Trophoblast cell (in vitro differentiated cells and primary cell): ENCODE measurements around the gene C14orf93.
A peak's percentile ranks its signal among the peaks of the same experiment; 100 is the strongest.

Experiments used
- DNase-seq, 2 donors: peaks; one replicate each; pipeline ENCODE4 v3.0.0-alpha.2; 2016
- H2AFZ ChIP-seq: 2 replicates; pipeline ENCODE4 v1.6.1; 2013; ENCODE audit warnings: low read length, moderate library complexity, mild to moderate bottlenecking; ENCODE audit not compliant: insufficient read depth, poor library complexity
- H2AK5ac ChIP-seq: 2 replicates; pipeline ENCODE4 v1.6.1; 2013; ENCODE audit warnings: mild to moderate bottlenecking, low read length
- H2BK120ac ChIP-seq: 2 replicates; pipeline ENCODE4 v1.6.1; 2013; ENCODE audit warnings: low read length, mild to moderate bottlenecking, moderate library complexity; ENCODE audit not compliant: insufficient read depth, poor library complexity
- H2BK12ac ChIP-seq: 2 replicates; pipeline ENCODE4 v1.6.1; 2013; ENCODE audit warnings: mild to moderate bottlenecking, low read length, moderate library complexity
- H2BK5ac ChIP-seq: 2 replicates; pipeline ENCODE4 v1.6.1; 2013; ENCODE audit warnings: low read length, low read depth, moderate library complexity, mild to moderate bottlenecking; ENCODE audit not compliant: poor library complexity
- H3K14ac ChIP-seq: 2 replicates; pipeline ENCODE4 v1.6.1; 2013; ENCODE audit warnings: mild to moderate bottlenecking, low read length
- H3K18ac ChIP-seq: 2 replicates; pipeline ENCODE4 v1.6.1; 2013; ENCODE audit warnings: mild to moderate bottlenecking, low read length
- H3K23ac ChIP-seq: 2 replicates; pipeline ENCODE4 v1.6.1; 2013; ENCODE audit warnings: low read length
- H3K27ac ChIP-seq: 2 replicates; pipeline ENCODE4 v1.5.1; 2013; ENCODE audit warnings: low read depth, mild to moderate bottlenecking, inconsistent platforms, low read length, moderate library complexity
- H3K27me3 ChIP-seq: 2 replicates; pipeline ENCODE4 v1.6.1; 2013; ENCODE audit warnings: inconsistent platforms, mild to moderate bottlenecking, low read length, moderate library complexity; ENCODE audit not compliant: insufficient read depth
- H3K36me3 ChIP-seq, 2 experiments: 1 replicate in 1 of 2; 2 replicates in 1 of 2; pipeline ENCODE4 v1.6.1; 2013; ENCODE audit warnings: low read length in 2 of 2, mild to moderate bottlenecking in 2 of 2, moderate library complexity in 1 of 2; ENCODE audit not compliant: insufficient read depth in 2 of 2, control insufficient read depth in 1 of 2
- H3K4ac ChIP-seq: 2 replicates; pipeline ENCODE4 v1.6.1; 2013; ENCODE audit warnings: low read depth, mild to moderate bottlenecking, low read length, moderate library complexity
- H3K4me1 ChIP-seq, 2 experiments: 1 replicate in 1 of 2; 2 replicates in 1 of 2; pipeline ENCODE4 v1.6.1; 2013; ENCODE audit warnings: low read length in 2 of 2, mild to moderate bottlenecking in 2 of 2, moderate library complexity in 1 of 2; ENCODE audit not compliant: insufficient read depth in 2 of 2, control insufficient read depth in 1 of 2
- H3K4me2 ChIP-seq: 2 replicates; pipeline ENCODE4 v1.6.1; 2013; ENCODE audit warnings: inconsistent platforms, mild to moderate bottlenecking, low read length, moderate library complexity
- H3K4me3 ChIP-seq: 2 replicates; pipeline ENCODE4 v1.5.1; 2013; ENCODE audit warnings: mild to moderate bottlenecking, low read depth, low read length, inconsistent platforms
- H3K79me1 ChIP-seq: one replicate; pipeline ENCODE4 v1.6.1; 2013; ENCODE audit warnings: low read length
- H3K79me2 ChIP-seq: 2 replicates; pipeline ENCODE4 v1.6.1; 2013; ENCODE audit warnings: low read length, mild to moderate bottlenecking; ENCODE audit not compliant: control insufficient read depth, insufficient read depth, poor library complexity
- H3K9ac ChIP-seq: 2 replicates; pipeline ENCODE4 v1.6.1; 2013; ENCODE audit warnings: mild to moderate bottlenecking, low read length
- H3K9me3 ChIP-seq: 2 replicates; pipeline ENCODE4 v1.6.1; 2013; ENCODE audit warnings: low read depth, mild to moderate bottlenecking, control low read depth, inconsistent platforms, low read length; ENCODE audit not compliant: insufficient read depth
- H4K12ac ChIP-seq: 2 replicates; pipeline ENCODE4 v1.6.1; 2013; ENCODE audit warnings: low read depth, mild to moderate bottlenecking, low read length, moderate library complexity
- H4K8ac ChIP-seq: 2 replicates; pipeline ENCODE4 v1.6.1; 2013; ENCODE audit warnings: low read depth, mild to moderate bottlenecking, low read length, moderate library complexity
- H4K91ac ChIP-seq: one replicate; pipeline ENCODE4 v1.6.1; 2013; ENCODE audit warnings: low read depth, mild to moderate bottlenecking, low read length, moderate library complexity
- WGBS: extraction: QIAGEN DNeasy Blood & Tissue Kit; methylation state at CpG from one replicate; pipeline ENCODE4 v1.1.7; 2013; ENCODE audit warnings: missing lambda C conversion rate; ENCODE audit not compliant: insufficient read length, insufficient coverage; ENCODE audit errors: extremely low coverage; 5-methylcytosine and 5-hydroxymethylcytosine counted together

The C14orf93 gene

GRCh38 chr14:23056956-23057756 is 47.2 kb upstream of the C14orf93 start, which contains the start of gene CDH24:
CDH24 (minus strand) TSS chr14:23057520; CDS start chr14:23055733, 1,787 bp downstream.
- Histone ChIP-seq H2AFZ (peak within 1 kb of the TSS; percentile 66), H2BK120ac (peak within 1 kb of the TSS; percentile 88), H4K8ac (peak within 1 kb of the TSS; percentile 57), H2BK12ac (peak within 1 kb of the TSS; percentile 10), H3K9ac (peak within 1 kb of the TSS; percentile 77), H4K91ac (peak within 1 kb of the TSS; percentile 83), H3K4me3 (peak within 1 kb of the TSS; percentile 76), H3K4me1 (peaks cover 12 to 20% of the 10 kb centered on the region in 2 experiments), H3K27me3 (no peaks in the 10 kb centered on the region), H3K23ac (no peak within 1 kb of the TSS), H3K79me2 (peaks cover 9% of the 10 kb centered on the region), H3K4ac (peak within 1 kb of the TSS; percentile 76), H3K14ac (peak within 1 kb of the TSS; percentile 40), H3K27ac (peak within 1 kb of the TSS; percentile 89), H3K18ac (peak within 1 kb of the TSS; percentile 70), H3K4me2 (peak within 1 kb of the TSS; percentile 67), H3K9me3 (peaks cover 3% of the 10 kb centered on the region), H4K12ac (peak within 1 kb of the TSS; percentile 45), H2BK5ac (peak within 1 kb of the TSS; percentile 87), H3K79me1 (peaks cover 19% of the 10 kb centered on the region), H2AK5ac (peak within 1 kb of the TSS; percentile 60), H3K36me3 (peaks cover 59 to 62% of the 10 kb centered on the region in 2 experiments)
- no CpG with 5 or more reads among the region's 73 CpGs for WGBS
- DNase-seq: peak; percentile 54 to 82

- H3K9ac ChIP-seq: no peak overlapping the region
- no peak overlapping the region for H4K91ac ChIP-seq
- H2AFZ ChIP-seq: no peak overlapping the region
- no peak overlapping the region for H2BK5ac ChIP-seq
- H4K12ac ChIP-seq: no peak overlapping the region
- H2BK120ac ChIP-seq: no peak overlapping the region
- H3K79me2 ChIP-seq: peaks cover 6% of the 10 kb centered on the region
- peaks cover 63 to 66% of the 10 kb centered on the region in 2 experiments for H3K36me3 ChIP-seq
- peak overlapping the region; percentile 16 for H3K18ac ChIP-seq
- H3K79me1 ChIP-seq: peaks cover 17% of the 10 kb centered on the region
- no peak overlapping the region for H4K8ac ChIP-seq
- H3K14ac ChIP-seq: no peak overlapping the region
- peak overlapping the region; percentile 10 for H2BK12ac ChIP-seq
- WGBS: no CpG with 5 or more reads among the region's 17 CpGs
- H3K9me3 ChIP-seq: peaks cover 3% of the 10 kb centered on the region
- DNase-seq: peak; percentile 74 to 85
- H3K4me2 ChIP-seq: peak overlapping the region; percentile 67
- peak overlapping the region; percentile 16 for H3K27ac ChIP-seq
- H3K27me3 ChIP-seq: no peaks in the 10 kb centered on the region
- peak overlapping the region; percentile 76 for H3K4me3 ChIP-seq
- H3K23ac ChIP-seq: no peak overlapping the region
- H3K4me1 ChIP-seq: peaks cover 9 to 17% of the 10 kb centered on the region in 2 experiments
- H3K4ac ChIP-seq: no peak overlapping the region
- H2AK5ac ChIP-seq: no peak overlapping the region
Measured at GRCh38 chr14:23056145-23056955, 46.4 kb upstream of the C14orf93 start.

- Histone ChIP-seq H3K4ac (no peak overlapping the region), H3K4me2 (peak overlapping the region; percentile 67), H3K79me1 (peaks cover 12% of the 10 kb centered on the region), H4K8ac (no peak overlapping the region), H3K4me1 (peaks cover 5 to 11% of the 10 kb centered on the region in 2 experiments), H3K18ac (peak overlapping the region; percentile 19), H3K14ac (no peak overlapping the region), H3K23ac (no peak overlapping the region), H3K27me3 (no peaks in the 10 kb centered on the region), H3K79me2 (peaks cover 6% of the 10 kb centered on the region), H3K36me3 (peaks cover 56 to 63% of the 10 kb centered on the region in 2 experiments), H3K27ac (peak overlapping the region; percentile 6), H3K4me3 (no peak overlapping the region), H4K91ac (no peak overlapping the region), H3K9me3 (peaks cover 3% of the 10 kb centered on the region), H3K9ac (no peak overlapping the region), H2BK120ac (no peak overlapping the region), H2BK5ac (no peak overlapping the region), H2BK12ac (no peak overlapping the region), H2AFZ (no peak overlapping the region), H2AK5ac (no peak overlapping the region), H4K12ac (no peak overlapping the region)
- DNase-seq: no peak
- WGBS: no CpG with 5 or more reads among the region's 6 CpGs
Measured at GRCh38 chr14:23055621-23056144, 45.7 kb upstream of the C14orf93 start.

GRCh38 chr14:23055147-23055550 is 45.2 kb upstream of the C14orf93 start:
- Histone ChIP-seq H2BK120ac (no peak overlapping the region), H3K27ac (no peak overlapping the region), H3K9ac (no peak overlapping the region), H3K4me1 (peaks cover 5 to 11% of the 10 kb centered on the region in 2 experiments), H2AK5ac (no peak overlapping the region), H3K14ac (no peak overlapping the region), H3K79me2 (peaks cover 6% of the 10 kb centered on the region), H3K79me1 (peaks cover 12% of the 10 kb centered on the region), H3K36me3 (peaks cover 57 to 64% of the 10 kb centered on the region in 2 experiments), H3K4me2 (no peak overlapping the region), H4K91ac (no peak overlapping the region), H3K4ac (no peak overlapping the region), H4K8ac (no peak overlapping the region), H3K18ac (no peak overlapping the region), H3K23ac (no peak overlapping the region), H2BK12ac (no peak overlapping the region), H4K12ac (no peak overlapping the region), H3K27me3 (no peaks in the 10 kb centered on the region), H2AFZ (no peak overlapping the region), H3K9me3 (peaks cover 3% of the 10 kb centered on the region), H3K4me3 (no peak overlapping the region), H2BK5ac (no peak overlapping the region)
- no CpG with 5 or more reads among the region's 12 CpGs for WGBS
- DNase-seq: no peak
